LoVo (cell line): Measurements from ENCODE around the gene HM13.
A peak's percentile ranks its signal among the peaks of the same experiment; 100 is the strongest.
"Not testable (repeated sequence)": the region's sequence is repeated elsewhere in the genome, so short reads cannot be mapped to it uniquely, and the experiment has no call there.

ENCODE experiments used
- DNase-seq: peaks from one replicate; pipeline ENCODE4 v3.0.0-alpha.2; 2016; ENCODE audit warnings: low spot score

HM13 gene

GRCh38 chr20:31593221-31594001, 79.2 kb downstream of the HM13 start:
- DNase-seq = peak; percentile 98

GRCh38 chr20:31594002-31594557, 79.8 kb downstream of the HM13 start:
- DNase-seq = no peak

- no peak for DNase-seq
Observed at GRCh38 chr20:31594558-31595379, 80.5 kb downstream of the HM13 start.

- no peak for DNase-seq
Observed at GRCh38 chr20:31595380-31595653, 81.1 kb downstream of the HM13 start.

GRCh38 chr20:31595654-31596411, 81.6 kb downstream of the HM13 start:
- DNase-seq = no peak

GRCh38 chr20:31596412-31596715, 82.1 kb downstream of the HM13 start:
- not testable (repeated sequence) for DNase-seq

GRCh38 chr20:31596831-31597480, 82.7 kb downstream of the HM13 start:
- no peak for DNase-seq

- no peak for DNase-seq
Observed at GRCh38 chr20:31597481-31597855, 83.2 kb downstream of the HM13 start.

- DNase-seq = no peak
Observed at GRCh38 chr20:31602431-31602778, 88.2 kb downstream of the HM13 start.

- peak; percentile 55 for DNase-seq
Observed at GRCh38 chr20:31602779-31603441, 88.7 kb downstream of the HM13 start.

- DNase-seq = peak; percentile 96
Observed at GRCh38 chr20:31603822-31604566, 89.8 kb downstream of the HM13 start.

GRCh38 chr20:31604567-31605030, 90.4 kb downstream of the HM13 start:
- no peak for DNase-seq

- peak; percentile 96 for DNase-seq
Observed at GRCh38 chr20:31605031-31605901, 91.0 kb downstream of the HM13 start, which contains the start of gene ID1. Gene ID1 (plus strand): TSS chr20:31605289. CDS start chr20:31605388, 99 bp downstream.

- DNase-seq = no peak
Observed at GRCh38 chr20:31605902-31606803, 91.9 kb downstream of the HM13 start.

GRCh38 chr20:31606804-31607639, 92.8 kb downstream of the HM13 start:
- peak; percentile 59 for DNase-seq

GRCh38 chr20:31607640-31608250, 93.5 kb downstream of the HM13 start:
- no peak for DNase-seq

GRCh38 chr20:31608251-31608945, 94.2 kb downstream of the HM13 start:
- peak; percentile 90 for DNase-seq
